Measurements from ENCODE around the gene DSG2. TPM values are rescaled to one million over a fixed set of nuclear protein-coding genes. Genes with fewer than 3 reads are reported as not detected.

Gene DSG2
- total RNA-seq, 4 donors from 2014 or later = 4.0 to 6.9 (median 5.7) TPM

DNA sequence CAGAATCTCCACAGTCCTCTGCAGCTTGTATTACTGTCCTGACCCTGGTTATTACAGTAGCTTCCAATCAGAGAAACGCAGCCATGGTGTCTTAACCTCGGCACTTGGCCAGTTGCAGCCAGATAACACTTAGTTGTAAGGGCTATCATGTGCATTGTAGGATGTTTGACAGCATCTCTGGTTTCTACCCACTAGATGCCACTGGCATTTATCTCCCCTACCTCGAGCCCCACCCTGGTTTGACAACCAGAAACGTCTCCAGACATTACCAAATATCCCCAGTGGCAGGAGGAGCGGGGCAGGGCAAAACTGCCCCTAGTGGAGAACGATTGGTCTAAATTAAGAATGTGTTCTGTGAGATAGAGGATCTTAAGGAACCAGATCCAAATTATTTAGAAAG, 13.1 kb downstream of the DSG2 start:
- WGBS, 2 donors = 60 to 63% methylated on average over 6 of the region's 6 CpGs
- TF ChIP-seq POLR2A (IDR thresholded peaks at IDR 0.05) (no peak), EP300 (IDR thresholded peaks at IDR 0.05) (no peak)
- TF ChIP-seq, protein P1, sequence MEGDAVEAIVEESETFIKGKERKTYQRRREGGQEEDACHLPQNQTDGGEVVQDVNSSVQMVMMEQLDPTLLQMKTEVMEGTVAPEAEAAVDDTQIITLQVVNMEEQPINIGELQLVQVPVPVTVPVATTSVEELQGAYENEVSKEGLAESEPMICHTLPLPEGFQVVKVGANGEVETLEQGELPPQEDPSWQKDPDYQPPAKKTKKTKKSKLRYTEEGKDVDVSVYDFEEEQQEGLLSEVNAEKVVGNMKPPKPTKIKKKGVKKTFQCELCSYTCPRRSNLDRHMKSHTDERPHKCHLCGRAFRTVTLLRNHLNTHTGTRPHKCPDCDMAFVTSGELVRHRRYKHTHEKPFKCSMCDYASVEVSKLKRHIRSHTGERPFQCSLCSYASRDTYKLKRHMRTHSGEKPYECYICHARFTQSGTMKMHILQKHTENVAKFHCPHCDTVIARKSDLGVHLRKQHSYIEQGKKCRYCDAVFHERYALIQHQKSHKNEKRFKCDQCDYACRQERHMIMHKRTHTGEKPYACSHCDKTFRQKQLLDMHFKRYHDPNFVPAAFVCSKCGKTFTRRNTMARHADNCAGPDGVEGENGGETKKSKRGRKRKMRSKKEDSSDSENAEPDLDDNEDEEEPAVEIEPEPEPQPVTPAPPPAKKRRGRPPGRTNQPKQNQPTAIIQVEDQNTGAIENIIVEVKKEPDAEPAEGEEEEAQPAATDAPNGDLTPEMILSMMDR (IDR thresholded peaks at IDR 0.05) = no peak
- Histone ChIP-seq H3K9me3 (no peaks in the 10 kb centered on the region), H3K27me3 (no peaks in the 10 kb centered on the region), H3K27ac (no peak overlapping the region), H3K36me3 (no peaks in the 10 kb centered on the region), H3K4me1 (no peaks in the 10 kb centered on the region), H3K4me3 (no peak overlapping the region)
- no peak for DNase-seq (ENCODE audit: low spot score in 2 of 2)

DNA sequence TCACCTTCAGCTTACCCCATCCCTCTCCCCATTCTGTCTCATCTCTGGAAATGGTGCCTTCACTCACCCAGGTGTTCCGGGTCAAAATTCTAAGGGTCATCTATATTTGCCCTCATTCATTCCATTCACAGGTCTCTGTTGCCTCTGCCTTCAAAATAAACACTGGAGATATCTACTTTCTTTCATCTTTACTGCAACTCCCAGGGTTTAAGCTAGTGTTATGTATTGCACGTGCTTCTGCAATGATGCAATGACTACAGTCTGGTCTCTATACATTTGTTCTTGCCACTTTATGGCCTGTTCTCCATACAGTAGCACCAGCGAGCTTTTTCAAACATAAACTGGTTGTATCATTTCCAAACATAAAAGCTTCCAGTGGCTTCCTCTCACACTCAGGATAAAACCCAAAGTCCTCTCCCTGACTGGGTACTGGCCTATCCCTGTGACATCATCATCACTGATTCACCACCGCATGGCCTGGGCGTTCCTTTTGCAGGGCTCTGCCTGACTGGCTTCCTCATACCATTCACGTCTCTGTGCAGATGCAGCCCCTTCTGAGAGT, 14.3 kb downstream of the DSG2 start:
- H3K4me1 ChIP-seq = no peaks in the 10 kb centered on the region
- no peak overlapping the region for H3K27ac ChIP-seq
- TF ChIP-seq POLR2A (IDR thresholded peaks at IDR 0.05) (no peak), EP300 (IDR thresholded peaks at IDR 0.05) (no peak)
- TF ChIP-seq, protein P1 (IDR thresholded peaks at IDR 0.05) = no peak
- H3K27me3 ChIP-seq = no peaks in the 10 kb centered on the region
- DNase-seq (ENCODE audit: low spot score in 2 of 2) = no peak
- no peak overlapping the region for H3K4me3 ChIP-seq
- no peaks in the 10 kb centered on the region for H3K9me3 ChIP-seq
- H3K36me3 ChIP-seq = no peaks in the 10 kb centered on the region
- 64 to 82% methylated on average over 6 of the region's 6 CpGs for WGBS, 2 donors

DNA sequence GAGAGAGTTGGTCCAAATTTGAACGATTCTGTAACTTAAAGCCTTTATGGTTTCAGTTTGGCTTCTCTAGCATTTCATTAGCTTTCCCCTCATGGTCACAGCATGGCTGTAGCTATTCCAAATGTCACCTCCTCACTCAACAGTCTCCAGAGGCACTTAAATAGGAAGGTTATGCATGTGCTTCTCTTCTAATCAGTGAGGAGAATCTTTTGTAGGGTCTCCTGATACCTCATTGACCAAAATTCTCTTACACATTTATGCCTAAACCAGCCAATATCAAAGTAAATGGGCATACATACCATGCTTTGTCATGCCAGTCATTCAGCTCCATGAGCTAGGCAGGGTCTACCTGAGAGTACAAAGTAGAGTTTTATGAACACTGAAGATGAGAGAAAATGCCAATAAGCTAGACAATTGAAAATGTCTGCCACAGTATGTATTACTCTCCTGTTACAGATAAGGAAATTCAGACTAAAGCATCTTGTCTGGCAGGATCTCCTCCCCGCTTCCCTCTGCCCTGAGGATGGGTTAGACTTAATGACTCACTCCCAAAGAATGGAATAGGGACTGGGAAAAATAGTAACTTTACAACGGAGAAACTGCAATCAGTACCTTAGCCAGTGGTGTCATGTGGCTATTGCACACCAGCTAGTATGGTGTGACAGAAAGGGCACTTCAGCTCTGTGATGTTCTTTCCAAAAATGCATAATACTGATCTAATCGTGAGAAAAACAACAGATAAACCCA, 15.4 kb downstream of the DSG2 start:
- H3K36me3 ChIP-seq = no peaks in the 10 kb centered on the region
- no peaks in the 10 kb centered on the region for H3K4me1 ChIP-seq
- H3K27me3 ChIP-seq = no peaks in the 10 kb centered on the region
- no peaks in the 10 kb centered on the region for H3K9me3 ChIP-seq
- H3K4me3 ChIP-seq = no peak overlapping the region
- no peak for DNase-seq (ENCODE audit: low spot score in 2 of 2)
- WGBS, 2 donors = 69 to 73% methylated on average over 4 of the region's 4 CpGs
- H3K27ac ChIP-seq = no peak overlapping the region
- TF ChIP-seq POLR2A (IDR thresholded peaks at IDR 0.05) (no peak), EP300 (IDR thresholded peaks at IDR 0.05) (no peak)
- TF ChIP-seq, protein P1 (IDR thresholded peaks at IDR 0.05) = no peak

DNA sequence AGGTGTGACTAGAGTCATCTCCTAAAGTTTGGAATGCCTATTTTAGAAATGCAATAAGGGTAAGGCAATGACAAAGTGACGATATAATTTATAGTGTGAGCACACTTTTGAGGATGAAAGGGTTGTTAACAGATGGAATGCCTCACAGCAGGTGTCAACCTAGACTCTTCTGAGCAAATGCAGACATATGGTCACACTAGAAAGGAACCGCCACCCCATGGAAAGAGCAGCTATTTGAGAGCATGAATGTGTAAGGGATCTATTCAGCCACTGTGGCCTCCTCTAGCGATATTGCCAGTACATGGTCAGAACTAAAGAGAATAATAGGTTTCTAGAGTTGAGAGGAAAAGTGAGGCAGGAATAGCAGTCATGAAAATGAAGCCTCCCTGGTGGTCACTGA, 18.5 kb downstream of the DSG2 start:
- TF ChIP-seq, protein P1 (IDR thresholded peaks at IDR 0.05) = no peak
- no peak for TF ChIP-seq EP300 (IDR thresholded peaks at IDR 0.05)
- TF ChIP-seq POLR2A (IDR thresholded peaks at IDR 0.05) = no peak
- Histone ChIP-seq H3K9me3 (no peaks in the 10 kb centered on the region), H3K27me3 (no peaks in the 10 kb centered on the region), H3K36me3 (no peaks in the 10 kb centered on the region), H3K27ac (no peak overlapping the region), H3K4me1 (no peaks in the 10 kb centered on the region), H3K4me3 (no peak overlapping the region)
- 58 to 79% methylated on average over 3 of the region's 3 CpGs for WGBS, 2 donors
- no peak for DNase-seq (ENCODE audit: low spot score in 2 of 2)

DNA sequence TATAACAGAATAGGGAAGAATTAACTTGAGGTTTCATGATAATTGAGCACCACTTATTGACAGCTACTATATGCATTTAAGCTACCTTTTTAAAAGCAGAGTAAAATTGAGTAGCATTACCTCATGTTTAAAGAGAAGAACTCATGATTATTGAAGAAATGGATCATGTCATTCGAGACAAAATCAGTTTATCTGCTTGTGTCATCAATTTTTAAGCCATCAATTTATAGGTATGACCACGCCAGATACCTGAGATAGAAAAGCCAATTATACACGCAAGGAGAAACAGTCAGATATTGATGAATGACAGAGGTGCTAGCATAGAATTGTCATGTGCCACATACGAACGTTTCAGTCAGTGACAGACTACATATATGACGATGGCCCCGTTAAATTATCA, 28.4 kb downstream of the DSG2 start:
- TF ChIP-seq POLR2A (IDR thresholded peaks at IDR 0.05) (no peak), EP300 (IDR thresholded peaks at IDR 0.05) (no peak)
- TF ChIP-seq, protein P1 (IDR thresholded peaks at IDR 0.05) = no peak
- no peaks in the 10 kb centered on the region for H3K9me3 ChIP-seq
- H3K4me1 ChIP-seq = no peaks in the 10 kb centered on the region
- no peak overlapping the region for H3K27ac ChIP-seq
- no peaks in the 10 kb centered on the region for H3K27me3 ChIP-seq
- 82 to 90% methylated on average over 7 of the region's 7 CpGs for WGBS, 2 donors
- H3K36me3 ChIP-seq = no peaks in the 10 kb centered on the region
- H3K4me3 ChIP-seq = no peak overlapping the region
- DNase-seq (ENCODE audit: low spot score in 2 of 2) = no peak

All from tibial nerve (tissue), 4 donors.